NCI-H146 (cell line): ENCODE results near the gene NANOS3.

Source experiments
- DNase-seq: peaks from one replicate; lab custom pipeline; 2025; lab: John Stamatoyannopoulos, UW

Gene NANOS3

GRCh38 chr19:13885826-13886365 lies 9.0 kb downstream of the NANOS3 start:
- no peak for DNase-seq

GRCh38 chr19:13887018-13887436 lies 10.1 kb downstream of the NANOS3 start:
- DNase-seq, result no peak

GRCh38 chr19:13887517-13887916 lies 10.6 kb downstream of the NANOS3 start:
- no peak for DNase-seq

GRCh38 chr19:13888281-13888680 lies 11.3 kb downstream of the NANOS3 start:
- no peak for DNase-seq

DNA sequence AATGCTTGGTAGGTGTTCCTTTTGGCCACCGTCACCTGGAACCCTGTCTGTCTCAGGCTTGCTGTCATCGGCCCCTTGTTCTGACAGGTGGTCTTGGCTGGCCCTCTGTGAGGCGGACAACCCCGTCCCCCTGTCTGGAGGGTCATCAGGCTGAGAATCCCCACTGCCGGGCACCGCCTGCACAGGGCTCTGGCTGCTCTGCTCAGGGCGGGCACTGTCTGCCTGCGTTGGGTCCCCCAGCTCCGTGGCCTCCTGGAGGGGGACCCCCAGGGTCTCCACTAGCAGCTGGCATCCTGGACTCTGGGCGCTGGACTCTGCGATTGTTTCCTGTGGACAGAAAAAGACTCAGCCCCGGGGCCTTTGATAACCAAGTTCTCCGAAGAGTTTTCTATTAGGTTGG lies 13.2 kb downstream of the NANOS3 start:
- DNase-seq, result no peak

DNA sequence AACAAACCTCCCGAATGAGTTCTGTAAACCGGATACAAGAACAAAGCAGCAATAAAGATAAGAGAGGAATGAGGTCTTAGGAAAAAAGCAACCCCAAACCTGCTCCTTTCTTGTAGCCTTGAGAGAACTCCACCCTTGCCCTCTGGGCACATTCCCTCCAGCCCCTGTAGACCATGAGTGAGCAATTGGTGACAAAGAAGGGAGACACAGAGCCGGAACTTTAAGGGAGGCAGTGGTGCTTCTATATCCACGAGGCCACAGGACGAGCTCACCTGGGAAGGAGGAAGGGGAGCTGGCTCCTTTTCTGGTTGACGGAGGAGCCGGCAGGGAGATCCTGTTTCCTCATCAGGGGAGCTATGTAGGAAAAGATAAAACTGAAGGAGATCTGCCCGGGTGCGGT lies 15.9 kb downstream of the NANOS3 start:
- DNase-seq, result no peak

DNA sequence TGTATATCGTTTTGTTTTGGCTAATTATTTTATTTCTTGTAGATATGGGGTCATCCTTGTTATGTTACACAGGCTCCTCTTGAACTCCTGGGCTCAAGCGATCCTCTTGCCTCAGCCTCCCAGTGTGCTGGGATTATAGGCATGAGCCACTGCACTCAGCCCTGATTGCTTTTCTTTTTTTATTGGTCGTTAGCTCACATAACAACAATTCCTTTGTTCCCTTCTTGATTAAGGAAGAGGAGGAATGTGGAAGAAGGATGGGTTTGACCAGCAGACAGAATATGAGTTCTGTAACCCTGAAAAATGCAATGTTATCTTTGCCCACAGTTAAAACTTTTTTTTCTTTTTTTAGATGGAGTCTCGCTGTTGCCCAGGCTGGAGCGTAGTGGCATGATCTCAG lies 17.6 kb downstream of the NANOS3 start:
- DNase-seq, result no peak

- no peak for DNase-seq
These were observed 19.3 kb downstream of the NANOS3 start for GRCh38 chr19:13896227-13896626.

DNA sequence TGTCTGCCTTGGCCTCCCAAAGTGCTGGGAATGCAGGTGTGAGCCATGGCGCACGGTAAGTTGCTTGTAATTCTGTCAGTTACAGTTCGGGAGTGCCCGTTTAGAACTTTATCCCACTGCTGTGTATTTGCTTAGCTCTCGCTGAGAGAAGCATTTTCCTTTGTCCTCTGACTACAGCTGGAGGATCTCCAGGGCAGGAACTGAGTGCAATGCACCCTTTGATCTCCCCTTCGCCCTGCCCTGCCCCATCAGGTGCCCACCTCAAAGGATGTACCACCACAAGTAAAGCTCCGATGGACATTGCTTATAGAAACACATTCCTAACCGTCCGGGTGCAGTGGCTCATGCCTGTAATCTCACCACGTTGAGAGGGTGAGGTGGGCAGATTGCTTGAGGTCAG lies 22.5 kb downstream of the NANOS3 start:
- DNase-seq, result peak; percentile 35

GRCh38 chr19:13899912-13900584 lies 23.1 kb downstream of the NANOS3 start:
- no peak for DNase-seq

DNA sequence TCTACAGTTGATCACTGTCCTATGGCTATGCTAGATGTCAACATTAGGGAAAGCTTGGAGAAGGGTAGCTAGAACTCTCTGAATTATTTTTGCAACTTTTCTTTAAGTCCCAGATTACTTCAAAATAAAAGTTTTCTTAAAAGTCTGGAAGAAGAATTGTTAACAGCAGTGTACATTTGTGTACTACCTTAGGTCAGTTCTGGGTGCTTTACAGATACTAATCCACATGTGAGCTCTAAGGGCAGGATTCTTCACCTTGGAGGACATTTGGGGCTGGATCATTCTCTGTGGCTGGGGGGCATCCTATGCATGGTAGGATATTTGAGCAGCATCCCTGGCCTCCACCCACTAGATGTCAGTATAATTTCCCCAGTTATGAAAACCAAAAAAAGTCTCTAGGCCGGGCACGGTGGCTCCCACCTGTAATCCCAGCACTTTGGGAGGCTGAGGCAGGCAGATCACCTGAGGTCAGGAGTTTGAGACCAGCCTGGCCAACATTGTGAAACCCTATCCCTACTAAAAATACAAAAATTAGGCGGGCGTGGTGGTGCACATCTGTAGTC lies 26.1 kb downstream of the NANOS3 start:
- peak; percentile 15 for DNase-seq

DNA sequence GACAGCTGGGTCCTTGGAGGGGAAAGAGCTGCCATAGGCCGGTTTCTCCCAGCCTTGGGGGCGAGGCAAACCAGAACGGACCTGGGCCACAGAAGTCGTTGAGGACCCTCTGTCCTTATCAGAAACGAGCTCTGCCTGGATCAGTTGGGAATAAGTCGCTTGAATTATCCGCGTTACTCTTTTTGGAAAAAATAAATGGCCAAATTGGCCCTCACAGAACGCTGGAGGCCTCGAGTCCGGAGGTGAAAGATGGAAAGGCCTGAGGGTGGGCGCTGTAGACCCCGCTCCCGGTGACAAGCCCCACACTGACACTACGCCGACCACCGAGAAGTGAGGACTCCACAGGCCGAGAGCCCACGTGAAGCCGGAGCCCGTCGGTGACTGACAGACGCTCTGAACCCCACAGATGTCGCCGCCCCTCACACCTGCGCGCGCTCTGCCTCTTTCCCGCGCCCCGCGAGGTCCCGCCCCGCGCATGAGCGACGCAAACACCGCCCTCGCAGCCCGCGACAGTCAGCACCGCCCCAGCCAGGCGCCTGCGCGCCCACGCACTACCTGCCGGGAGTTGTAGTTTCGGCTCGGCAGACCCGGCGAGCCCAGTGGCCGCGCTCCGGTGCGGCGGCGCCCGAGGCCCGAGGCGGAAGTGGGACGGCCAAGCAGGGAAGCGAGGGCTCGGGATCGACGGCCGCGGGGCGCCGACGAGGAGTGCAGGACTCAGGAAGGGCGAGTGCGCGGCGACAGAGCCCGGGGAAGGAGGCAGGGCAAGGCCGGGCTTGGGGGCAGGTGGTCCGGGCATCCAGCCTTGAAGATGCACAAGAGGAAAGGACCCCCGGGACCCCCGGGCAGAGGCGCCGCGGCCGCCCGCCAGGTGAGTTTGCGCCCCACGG lies 28.9 kb downstream of the NANOS3 start, which contains the start of the genes BRME1 and CC2D1A:
TSS of gene BRME1 (minus strand) at position 484 of the 887 bp plus-strand sequence. CDS start 1,225 bp downstream, outside the sequence.
TSS of gene CC2D1A (plus strand) at position 568 of the 887 bp plus-strand sequence. CDS start at position 809, 241 bp downstream.
- peak; percentile 95 for DNase-seq

DNA sequence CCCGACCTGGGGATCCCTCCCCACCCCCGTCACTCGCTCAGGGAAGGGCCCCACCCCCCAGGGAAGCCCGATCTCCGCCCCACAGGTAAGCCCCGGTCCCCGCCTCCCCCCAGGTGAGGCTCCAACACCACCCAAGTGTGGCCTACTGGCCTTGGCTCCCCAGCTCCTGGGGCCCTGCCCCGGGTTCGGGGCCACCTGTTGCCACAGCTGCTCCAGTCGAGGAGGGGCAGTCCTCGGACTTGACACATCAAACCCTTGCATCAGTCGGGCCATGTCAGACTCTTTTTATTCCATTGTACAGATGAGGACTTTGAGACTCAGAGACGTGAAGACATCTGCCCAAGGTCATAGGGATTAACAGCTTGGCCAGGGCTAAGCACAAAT lies 29.6 kb downstream of the NANOS3 start:
- peak; percentile 74 for DNase-seq

- DNase-seq, result no peak
These were observed 30.0 kb downstream of the NANOS3 start for GRCh38 chr19:13906910-13907309.

DNA sequence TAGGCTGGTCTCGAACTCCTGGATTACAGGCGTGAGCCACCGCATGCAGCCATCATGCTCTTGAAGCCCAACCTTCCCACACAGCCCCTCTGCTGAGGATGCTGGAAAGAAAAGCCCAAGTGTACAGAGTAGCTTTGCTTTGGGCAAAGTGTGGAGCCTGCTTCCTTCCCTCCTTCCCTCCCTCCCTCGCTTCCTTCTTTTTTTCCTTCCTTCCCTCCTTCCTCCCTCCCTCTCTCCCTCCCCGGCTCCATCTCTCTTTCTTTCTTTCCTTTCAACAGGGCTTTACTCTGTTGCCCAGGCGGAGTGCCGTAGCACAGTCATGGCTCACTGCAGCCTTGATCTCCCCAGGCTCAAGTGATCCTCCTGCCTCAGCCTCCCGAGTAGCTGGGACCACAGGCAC lies 31.7 kb downstream of the NANOS3 start:
- DNase-seq, result no peak

- no peak for DNase-seq
These were observed 32.5 kb downstream of the NANOS3 start for GRCh38 chr19:13909430-13909829.

DNA sequence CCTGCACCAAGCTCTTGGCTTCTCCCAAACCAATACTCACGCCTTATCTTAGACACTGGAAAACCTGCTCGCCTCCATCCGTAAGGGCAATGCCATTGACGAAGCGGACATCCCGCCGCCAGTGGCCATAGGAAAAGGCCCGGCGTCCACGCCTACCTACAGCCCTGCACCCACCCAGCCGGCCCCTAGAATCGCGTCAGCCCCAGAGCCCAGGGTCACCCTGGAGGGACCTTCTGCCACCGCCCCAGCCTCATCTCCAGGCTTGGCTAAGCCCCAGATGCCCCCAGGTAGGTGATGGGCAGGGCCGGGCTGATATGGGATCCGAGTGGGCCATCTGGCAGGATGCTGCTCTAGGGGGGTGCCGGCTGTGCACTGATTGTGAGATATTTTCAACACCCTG lies 36.4 kb downstream of the NANOS3 start:
- no peak for DNase-seq

- no peak for DNase-seq
These were observed 37.8 kb downstream of the NANOS3 start for GRCh38 chr19:13914777-13915176.

- DNase-seq, result no peak
These were observed 41.0 kb downstream of the NANOS3 start for GRCh38 chr19:13917888-13918406.

DNA sequence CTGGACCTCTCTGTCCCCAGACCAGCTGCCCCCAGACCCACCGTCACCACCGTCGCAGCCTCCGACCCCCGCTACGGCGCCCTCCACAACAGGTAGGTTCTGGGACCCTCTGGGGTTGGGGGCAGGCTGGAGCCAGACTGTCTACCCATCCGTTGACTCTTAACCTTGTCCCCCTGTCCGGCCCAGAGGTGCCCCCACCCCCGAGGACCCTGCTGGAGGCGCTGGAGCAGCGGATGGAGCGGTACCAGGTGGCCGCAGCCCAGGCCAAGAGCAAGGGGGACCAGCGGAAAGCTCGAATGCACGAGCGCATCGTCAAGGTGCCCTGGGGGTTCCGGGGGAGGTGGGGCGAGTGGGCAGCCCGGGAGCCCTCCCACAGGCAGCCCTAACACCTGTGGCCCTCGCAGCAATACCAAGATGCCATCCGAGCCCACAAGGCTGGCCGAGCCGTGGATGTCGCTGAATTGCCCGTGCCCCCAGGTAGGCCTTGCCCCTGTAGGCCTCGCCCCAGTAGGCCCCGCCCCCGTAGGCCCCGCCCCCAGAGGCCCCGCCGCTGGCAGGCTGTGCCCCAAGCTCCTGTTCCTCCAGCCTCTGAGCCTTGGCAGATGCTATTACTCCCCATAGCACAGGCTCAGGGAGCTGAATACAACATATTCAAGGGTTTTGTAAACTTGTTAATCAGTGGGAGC lies 41.9 kb downstream of the NANOS3 start:
- no peak for DNase-seq

DNA sequence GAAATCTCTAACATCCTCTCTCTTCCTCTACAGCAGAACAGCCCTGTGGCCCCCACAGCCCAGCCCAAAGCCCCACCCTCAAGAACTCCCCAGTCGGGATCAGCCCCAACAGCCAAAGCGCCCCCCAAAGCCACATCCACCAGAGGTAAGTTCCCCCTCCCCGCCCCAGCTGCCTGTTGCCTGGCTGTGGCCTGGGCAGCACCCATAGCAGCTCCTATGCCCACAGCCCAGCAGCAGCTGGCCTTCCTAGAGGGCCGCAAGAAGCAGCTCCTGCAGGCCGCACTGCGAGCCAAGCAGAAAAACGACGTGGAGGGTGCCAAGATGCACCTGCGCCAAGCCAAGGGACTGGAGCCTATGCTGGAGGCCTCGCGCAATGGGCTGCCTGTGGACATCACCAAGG lies 43.6 kb downstream of the NANOS3 start:
- DNase-seq, result no peak
